GM18508 (cell line): Measurements from ENCODE around the gene SOX6.

Experiments used
- ATAC-seq: cut with Tn5 transposase; IDR thresholded peaks from one replicate; pipeline ENCODE4 v1.9.1; 2021; ENCODE audit warnings: moderate number of reproducible peaks; ENCODE audit not compliant: insufficient read depth, unreplicated experiment

SOX6 gene

GRCh38 chr11:16367252-16367651, 10.9 kb upstream of the SOX6 start:
- ATAC-seq: no peak

DNA sequence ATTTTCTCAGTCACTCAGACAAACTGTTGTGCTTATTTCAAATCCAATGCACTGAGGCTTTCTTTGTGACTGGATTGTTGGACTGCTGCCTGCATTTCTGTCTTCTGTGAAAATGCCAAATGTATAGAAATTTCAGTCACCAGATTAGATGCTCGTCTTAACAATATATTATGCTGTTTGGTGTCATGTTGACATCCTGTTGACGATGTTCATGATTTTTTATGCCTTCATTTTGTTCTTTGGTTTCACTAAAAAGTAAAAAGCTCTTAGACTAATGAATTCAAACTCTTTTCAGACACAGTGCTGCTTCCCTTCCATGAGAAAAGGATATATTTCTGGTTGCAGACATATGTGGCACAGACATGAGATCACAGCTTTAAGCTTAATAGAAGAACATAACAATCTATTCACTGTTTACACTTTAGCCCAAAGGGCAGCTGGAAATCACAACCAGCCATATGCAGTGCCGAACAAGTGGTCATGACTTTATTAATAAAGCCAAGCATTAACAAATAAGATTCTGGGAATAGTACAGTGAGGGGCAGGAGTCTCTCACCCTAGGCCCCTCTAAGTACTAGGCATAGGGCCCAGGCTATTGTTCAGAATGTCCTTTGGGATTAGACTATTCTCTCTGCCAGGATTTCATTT, 9.4 kb upstream of the SOX6 start:
- no peak for ATAC-seq

DNA sequence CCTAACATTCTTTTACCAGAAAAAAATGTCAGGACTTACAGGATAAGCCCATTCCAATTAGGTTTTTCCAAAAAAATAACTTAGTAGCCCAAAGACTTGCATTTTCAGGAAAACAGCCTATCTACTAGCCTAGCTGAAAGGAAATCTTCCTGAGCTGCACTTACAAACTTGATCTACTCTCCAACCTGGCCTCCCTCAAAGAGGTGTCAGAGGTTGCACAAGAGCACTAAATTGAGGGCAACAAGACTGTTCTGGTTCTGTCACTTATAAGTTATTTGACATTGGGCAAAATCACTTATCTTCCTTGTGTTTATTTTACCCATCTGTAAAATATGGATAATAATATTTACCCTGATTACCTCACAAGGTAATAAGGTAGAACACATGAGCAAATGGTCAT, 7.9 kb upstream of the SOX6 start:
- ATAC-seq: no peak

DNA sequence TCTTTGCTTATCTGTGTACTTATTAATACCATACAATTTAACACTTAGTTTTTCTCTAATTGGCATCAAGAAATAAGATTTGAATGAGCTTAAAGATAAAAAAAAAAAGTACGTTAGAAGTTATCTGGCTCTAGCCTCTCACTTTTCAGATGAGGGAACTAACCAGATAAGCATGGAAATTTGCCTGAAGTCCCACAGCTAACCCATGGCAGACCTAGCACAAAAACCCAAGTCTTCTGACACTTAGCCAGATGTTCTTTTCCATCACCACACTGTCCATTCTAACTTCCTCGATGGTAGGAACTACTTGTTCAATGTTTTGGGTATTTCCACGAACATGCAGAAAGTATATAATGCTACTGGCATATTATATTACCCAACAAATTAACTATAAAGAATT, 7.4 kb upstream of the SOX6 start:
- ATAC-seq: no peak

- no peak for ATAC-seq
These were observed 4.9 kb upstream of the SOX6 start for GRCh38 chr11:16361108-16361865.

DNA sequence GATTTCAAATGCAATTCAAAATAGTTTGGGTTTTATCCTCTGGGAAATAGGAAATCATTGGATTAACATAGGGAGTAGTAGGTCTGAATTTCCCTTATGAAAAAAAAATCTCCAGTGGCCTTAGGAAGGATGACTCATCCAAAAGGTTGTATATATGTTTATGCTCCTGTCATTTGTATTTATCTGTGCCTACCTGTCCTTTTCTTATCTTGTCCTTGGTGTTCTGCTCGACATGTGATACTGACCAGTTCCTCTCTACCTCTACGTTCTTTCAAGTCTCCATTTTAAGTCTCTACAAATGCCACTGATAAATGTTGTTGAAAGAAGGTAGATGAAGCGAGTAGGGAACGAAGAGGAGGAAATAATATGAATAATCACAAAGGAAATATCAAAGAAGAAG, 3.0 kb upstream of the SOX6 start:
- ATAC-seq: no peak

DNA sequence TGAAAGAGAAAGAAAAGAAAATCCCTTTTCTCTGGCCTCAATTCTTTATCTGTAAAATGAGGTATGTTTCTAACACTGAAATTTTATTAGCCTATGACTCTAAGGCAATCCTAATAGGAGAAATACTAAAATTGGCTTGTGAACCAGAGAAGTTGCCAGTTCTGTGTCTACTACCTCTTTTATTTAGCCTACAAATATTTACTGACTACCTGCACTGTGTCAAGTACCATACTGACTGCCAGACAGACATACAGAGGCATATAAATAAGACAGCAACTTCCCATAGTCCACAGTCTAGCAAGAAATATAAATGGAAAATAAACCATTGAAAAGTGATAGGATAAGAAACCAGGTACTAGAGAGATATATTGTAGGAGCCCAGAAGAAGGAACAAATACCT, 2.4 kb upstream of the SOX6 start:
- ATAC-seq: no peak

- no peak for ATAC-seq
These were observed 1.4 kb upstream of the SOX6 start for GRCh38 chr11:16357775-16358174.

GRCh38 chr11:16356761-16357393, 531 bp upstream of the SOX6 start:
- ATAC-seq: no peak

GRCh38 chr11:16352707-16353106, 3.6 kb downstream of the SOX6 start:
- no peak for ATAC-seq

DNA sequence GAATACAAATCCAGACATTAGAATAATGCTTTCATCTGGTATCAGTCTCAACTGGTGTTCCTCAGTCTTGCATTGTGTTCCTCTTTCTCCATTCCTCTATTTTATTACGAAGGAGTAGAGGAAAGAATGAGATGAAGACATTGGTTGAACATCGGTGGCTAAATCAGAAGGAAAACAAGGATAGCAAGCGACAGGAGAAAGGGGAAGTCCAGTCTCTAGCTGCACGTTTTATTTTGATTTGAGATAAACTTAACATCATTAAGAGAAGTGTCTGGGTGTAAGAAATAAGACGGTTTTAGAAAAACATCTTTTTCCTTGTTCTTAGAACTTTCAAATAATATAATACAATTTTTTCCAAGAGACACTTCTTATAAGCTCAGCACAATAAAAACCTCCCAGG, 6.2 kb downstream of the SOX6 start:
- ATAC-seq: no peak

DNA sequence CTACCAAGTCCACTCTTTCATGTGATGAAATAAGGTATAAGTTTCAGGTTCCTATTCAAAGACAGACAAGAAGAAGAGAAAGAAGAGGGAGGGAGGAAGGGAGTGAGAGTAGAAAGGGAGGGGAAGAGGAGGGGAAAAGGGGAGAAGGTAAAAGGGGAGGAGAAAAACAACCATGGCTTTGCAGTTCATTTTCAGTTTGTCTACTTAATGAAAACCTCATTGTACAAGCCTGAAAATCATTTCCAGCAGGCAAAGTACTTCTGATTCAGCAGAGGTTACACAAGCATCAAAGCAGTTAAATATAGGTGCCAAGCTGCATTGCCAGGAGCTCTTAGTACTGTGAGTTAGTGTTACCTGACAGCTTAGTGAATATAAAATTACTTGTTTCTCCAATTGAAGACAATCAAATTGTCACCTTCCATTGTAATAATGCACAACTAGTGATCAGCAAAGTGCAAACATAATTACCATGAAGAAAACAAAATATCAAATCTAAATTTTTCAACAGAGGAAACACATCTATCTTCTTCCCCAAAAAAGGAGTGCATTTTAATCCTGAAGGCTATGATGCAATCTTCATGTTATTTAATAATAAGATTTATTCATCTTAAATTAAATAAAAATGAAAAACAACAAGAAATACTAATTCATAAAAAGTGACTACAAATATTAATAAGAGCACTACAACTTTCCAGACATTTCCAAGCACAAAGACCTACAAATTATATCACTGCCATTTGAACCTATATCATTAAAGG, 8.2 kb downstream of the SOX6 start:
- no peak for ATAC-seq

DNA sequence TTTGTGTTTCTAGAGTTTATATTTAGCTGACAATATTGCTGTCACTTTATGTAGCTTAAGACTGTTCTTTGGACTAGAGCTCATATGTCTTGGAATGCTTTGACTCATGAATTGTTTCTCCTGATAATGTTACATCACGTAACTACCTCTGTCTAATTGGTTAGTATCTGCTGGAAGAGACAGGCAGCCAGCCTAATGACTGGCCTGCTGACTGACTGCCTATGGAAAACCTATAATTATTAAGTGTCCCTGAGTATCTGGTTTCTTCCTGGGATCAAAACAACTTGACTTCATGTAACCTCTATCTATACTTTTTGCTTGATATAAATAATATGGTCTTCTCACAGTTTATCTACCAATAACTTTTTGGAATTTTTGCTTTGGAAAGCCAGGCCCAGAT, 9.4 kb downstream of the SOX6 start:
- no peak for ATAC-seq

DNA sequence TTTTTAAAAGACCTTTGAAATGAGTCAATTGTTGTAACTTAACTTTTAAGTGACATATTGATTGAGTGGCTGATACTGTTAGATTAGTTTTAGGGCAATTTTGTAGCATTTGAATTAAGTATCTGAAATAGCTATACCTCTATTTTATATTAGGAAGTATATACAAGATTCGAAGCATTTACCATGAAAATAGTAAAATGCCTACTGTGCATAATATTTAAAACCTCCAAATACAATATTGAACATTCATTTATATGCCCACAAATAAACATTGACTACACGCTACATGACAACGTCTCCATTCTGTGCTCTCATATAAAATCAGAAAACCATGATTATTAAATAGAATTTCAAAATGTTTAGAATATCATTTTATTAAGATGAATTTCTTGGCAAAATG, 14.5 kb downstream of the SOX6 start:
- ATAC-seq: no peak

GRCh38 chr11:16338393-16338792, 18.0 kb downstream of the SOX6 start:
- ATAC-seq: no peak

GRCh38 chr11:16337421-16338213, 18.7 kb downstream of the SOX6 start:
- no peak for ATAC-seq

- no peak for ATAC-seq
These were observed 19.6 kb downstream of the SOX6 start for GRCh38 chr11:16336721-16337120.

- no peak for ATAC-seq
These were observed 20.1 kb downstream of the SOX6 start for GRCh38 chr11:16336204-16336603.

GRCh38 chr11:16335236-16335962, 20.9 kb downstream of the SOX6 start:
- no peak for ATAC-seq
